Breast epithelium (tissue), 3 donors: Measurements from ENCODE around the gene FMNL1.

Experiments
- CTCF ChIP-seq, 3 donors: fragments of 450-650 bp; IDR thresholded peaks; one replicate each; pipeline ENCODE4 v1.5.1; 2016 to 2017; ENCODE audit warnings: antibody characterized with exemption in 3 of 3, mild to moderate bottlenecking in 3 of 3, moderate library complexity in 3 of 3
- POLR2A ChIP-seq: fragments of 450-650 bp; IDR thresholded peaks from one replicate; pipeline ENCODE4 v1.6.1; 2016; ENCODE audit warnings: antibody characterized with exemption, mild to moderate bottlenecking, moderate library complexity
- POLR2AphosphoS5 ChIP-seq, 3 donors: sonication (generic); formaldehyde crosslinking; IDR thresholded peaks; one replicate each; pipeline ENCODE4 v1.6.1; 2017; ENCODE audit warnings: antibody characterized with exemption in 3 of 3

- no peak for TF ChIP-seq CTCF (IDR thresholded peaks at IDR 0.05)
- TF ChIP-seq POLR2A: no peak
- TF ChIP-seq POLR2AphosphoS5 (IDR thresholded peaks at IDR 0.05): no peak
These were observed 19.8 kb downstream of the FMNL1 start for GRCh38 chr17:45241328-45242028.
